NCI-H2107 (cell line): Measurements from ENCODE around the gene CPN2.

ENCODE experiments used
- DNase-seq: peaks from one replicate; lab custom pipeline; 2025; lab: John Stamatoyannopoulos, UW

CPN2 gene

GRCh38 chr3:194351952-194352536 is 916 bp upstream of the CPN2 start:
- DNase-seq: no peak

GRCh38 chr3:194350726-194351071 is 429 bp downstream of the CPN2 start:
- no peak for DNase-seq

- DNase-seq: no peak
Measured at GRCh38 chr3:194348354-194348753, 2.8 kb downstream of the CPN2 start.

- DNase-seq: no peak
Measured at GRCh38 chr3:194346621-194347020, 4.5 kb downstream of the CPN2 start.

- DNase-seq: no peak
Measured at GRCh38 chr3:194346035-194346434, 5.1 kb downstream of the CPN2 start.

- no peak for DNase-seq
Measured at GRCh38 chr3:194344012-194344411, 7.1 kb downstream of the CPN2 start.

GRCh38 chr3:194343561-194343893 is 7.6 kb downstream of the CPN2 start:
- DNase-seq: no peak

GRCh38 chr3:194342861-194343560 is 8.1 kb downstream of the CPN2 start:
- no peak for DNase-seq

GRCh38 chr3:194340757-194341400 is 10.2 kb downstream of the CPN2 start:
- no peak for DNase-seq

- no peak for DNase-seq
Measured at GRCh38 chr3:194339840-194340239, 11.3 kb downstream of the CPN2 start.

GRCh38 chr3:194339356-194339755 is 11.8 kb downstream of the CPN2 start:
- no peak for DNase-seq

- DNase-seq: no peak
Measured at GRCh38 chr3:194337965-194338753, 13.0 kb downstream of the CPN2 start.

GRCh38 chr3:194336601-194337355 is 14.3 kb downstream of the CPN2 start:
- no peak for DNase-seq

GRCh38 chr3:194333981-194334320 is 17.2 kb downstream of the CPN2 start:
- no peak for DNase-seq

- no peak for DNase-seq
Measured at GRCh38 chr3:194333212-194333980, 17.7 kb downstream of the CPN2 start.

GRCh38 chr3:194332858-194333211 is 18.3 kb downstream of the CPN2 start:
- no peak for DNase-seq

GRCh38 chr3:194330579-194330978 is 20.5 kb downstream of the CPN2 start:
- DNase-seq: no peak

- no peak for DNase-seq
Measured at GRCh38 chr3:194330160-194330559, 21.0 kb downstream of the CPN2 start.

- no peak for DNase-seq
Measured at GRCh38 chr3:194329583-194329965, 21.6 kb downstream of the CPN2 start.

GRCh38 chr3:194328942-194329582 is 22.1 kb downstream of the CPN2 start:
- no peak for DNase-seq

- DNase-seq: no peak
Measured at GRCh38 chr3:194328053-194328657, 23.0 kb downstream of the CPN2 start.
